A549 (cell line): Measurements from ENCODE around the gene LRP1. TPM values are rescaled to one million over a fixed set of nuclear protein-coding genes. Genes with fewer than 3 reads are reported as not detected.

Source experiments
- ATAC-seq, 2 experiments: fragments of 200-7000 bp in 1 of 2; fragments of >200 bp in 1 of 2; cut with Nextera tagmentation in 1 of 2; cut with Tn5 transposase in 1 of 2; 3 replicates each; pipeline versions ENCODE4 v1.8.0 to v1.9.1; 2018 to 2020; ENCODE audit warnings: mild to moderate bottlenecking in 1 of 2, moderate library complexity in 1 of 2
- CTCF ChIA-PET: fragments of 300-600 bp; sonication (Branson Sonifier 250); formaldehyde crosslinking; extraction: SDS; loops from one replicate; lab custom pipeline; 2021; ENCODE audit warnings: antibody characterized with exemption, inconsistent platforms; lab: Yijun Ruan, JAX
- POLR2A ChIA-PET: fragments of 350-600 bp; formaldehyde crosslinking; extraction: SDS; loops from one replicate; lab custom pipeline; 2021; ENCODE audit warnings: antibody characterized with exemption, inconsistent platforms; lab: Yijun Ruan, JAX
- DNase-seq, 2 experiments: peaks; one replicate each; pipeline versions ENCODE4 v3.0.0 to v3.0.0-alpha.2; 2011 to 2016; ENCODE audit warnings: low read depth in 1 of 2, low spot score in 1 of 2
- FAIRE-seq: peaks from 2 replicates; lab custom pipeline; 2011; peaks lifted over from hg19 to GRCh38; lab: Jason Lieb, UNC
- H3K27ac ChIP-seq, 2 experiments: fragments of >200 bp; sonication (Bioruptor Twin); formaldehyde crosslinking; 3 replicates each; pipeline ENCODE4 v1.5.1; 2016 to 2017
- H3K4me1 ChIP-seq: fragments of >200 bp; sonication (Bioruptor Twin); formaldehyde crosslinking; 3 replicates; pipeline ENCODE4 v1.6.1; 2016
- H3K4me2 ChIP-seq: fragments of >200 bp; sonication (Bioruptor Twin); formaldehyde crosslinking; 3 replicates; pipeline ENCODE4 v1.6.1; 2016
- H3K4me3 ChIP-seq: fragments of >200 bp; sonication (Bioruptor Twin); formaldehyde crosslinking; 3 replicates; pipeline ENCODE4 v1.5.1; 2016
- H3K9me3 ChIP-seq: fragments of >200 bp; sonication (Bioruptor Twin); formaldehyde crosslinking; 3 replicates; pipeline ENCODE4 v1.6.1; 2016
- BHLHE40 ChIP-seq: IDR thresholded peaks from 2 replicates; pipeline ENCODE4 v1.6.1; 2012; ENCODE audit warnings: low read depth, low read length, inconsistent platforms
- CEBPB ChIP-seq, 2 experiments: fragments of >200 bp in 1 of 2; sonication (Bioruptor Twin) in 1 of 2; formaldehyde crosslinking in 1 of 2; IDR thresholded peaks; 2 replicates each; pipeline ENCODE4 v1.6.1; 2012 to 2016
- CHD2 ChIP-seq: fragments of 150-350 bp; IDR thresholded peaks from 2 replicates; pipeline ENCODE4 v1.6.1; 2014; ENCODE audit warnings: low read length; ENCODE audit not compliant: partially characterized antibody
- EHMT2 ChIP-seq: fragments of 200-600 bp; sonication (generic); IDR thresholded peaks from 2 replicates; pipeline ENCODE4 v1.6.1; 2016; ENCODE audit warnings: antibody characterized with exemption, low read depth, mild to moderate bottlenecking, moderate library complexity
- ELK1 ChIP-seq: fragments of 150-350 bp; IDR thresholded peaks from 2 replicates; pipeline ENCODE4 v1.6.1; 2014; ENCODE audit warnings: low read depth, mild to moderate bottlenecking, low read length
- ESRRA ChIP-seq: fragments of 150-350 bp; IDR thresholded peaks from 2 replicates; pipeline ENCODE4 v1.6.1; 2014; ENCODE audit warnings: mild to moderate bottlenecking, low read length, borderline replicate concordance
- FOSB ChIP-seq: fragments of 250-450 bp; sonication (Bioruptor Pico); IDR thresholded peaks from 2 replicates; pipeline ENCODE4 v1.5.0; 2020; ENCODE audit warnings: mild to moderate bottlenecking, moderate library complexity
- GATA3 ChIP-seq: IDR thresholded peaks from 2 replicates; pipeline ENCODE4 v1.6.1; 2012; ENCODE audit warnings: borderline replicate concordance
- HEYL ChIP-seq: fragments of 250-450 bp; sonication (Bioruptor Pico); IDR thresholded peaks from 2 replicates; pipeline ENCODE4 v1.8.0; 2021; ENCODE audit warnings: mild to moderate bottlenecking, moderate library complexity
- HMGXB4 ChIP-seq: fragments of 250-450 bp; sonication (Bioruptor Pico); IDR thresholded peaks from 2 replicates; pipeline ENCODE4 v1.5.0; 2021; ENCODE audit warnings: mild to moderate bottlenecking, moderate library complexity, borderline replicate concordance
- HOXA7 ChIP-seq: fragments of 250-450 bp; sonication (Bioruptor Pico); IDR thresholded peaks from 2 replicates; pipeline ENCODE4 v1.5.0; 2020; ENCODE audit warnings: mild to moderate bottlenecking, moderate library complexity
- HOXB13 ChIP-seq: fragments of 250-450 bp; sonication (Bioruptor Pico); IDR thresholded peaks from 2 replicates; pipeline ENCODE4 v1.5.0; 2020; ENCODE audit warnings: low read depth, mild to moderate bottlenecking, moderate library complexity
- JUN ChIP-seq, 2 experiments: fragments of >200 bp; sonication (Bioruptor Twin); formaldehyde crosslinking; IDR thresholded peaks; 2 replicates in 1 of 2; 3 replicates in 1 of 2; pipeline ENCODE4 v1.6.1; 2016 to 2017
- JUNB ChIP-seq: fragments of >200 bp; sonication (Bioruptor Twin); formaldehyde crosslinking; IDR thresholded peaks from 2 replicates; pipeline ENCODE4 v1.6.1; 2016
- MAX ChIP-seq: IDR thresholded peaks from 2 replicates; pipeline ENCODE4 v1.6.1; 2012
- MYC ChIP-seq: IDR thresholded peaks from 2 replicates; pipeline ENCODE4 v1.6.1; 2012; ENCODE audit warnings: mild to moderate bottlenecking, inconsistent platforms, low read length, improper control_type of control experiment, borderline replicate concordance
- NFE2L2 ChIP-seq: fragments of 150-350 bp; conservative IDR thresholded peaks from 2 replicates; pipeline ENCODE4 v1.6.1; 2014; ENCODE audit warnings: low read length
- NR3C1 ChIP-seq: fragments of >200 bp; sonication (Bioruptor Twin); formaldehyde crosslinking; IDR thresholded peaks from 3 replicates; pipeline ENCODE4 v1.6.1; 2017
- PBX3 ChIP-seq: IDR thresholded peaks from 2 replicates; pipeline ENCODE4 v1.6.1; 2012
- POLR2A ChIP-seq: IDR thresholded peaks from 2 replicates; pipeline ENCODE4 v1.6.1; 2012; ENCODE audit warnings: mild to moderate bottlenecking, low read length
- SMC3 ChIP-seq: fragments of >200 bp; sonication (Bioruptor Twin); formaldehyde crosslinking; IDR thresholded peaks from 3 replicates; pipeline ENCODE4 v1.6.1; 2018; ENCODE audit warnings: inconsistent platforms
- TFCP2L1 ChIP-seq: fragments of 250-450 bp; sonication (Bioruptor Pico); IDR thresholded peaks from 2 replicates; pipeline ENCODE4 v1.5.0; 2021; ENCODE audit warnings: mild to moderate bottlenecking
- TP53 ChIP-seq: fragments of 250-450 bp; sonication (Bioruptor Pico); IDR thresholded peaks from 2 replicates; pipeline ENCODE4 v1.5.0; 2021; ENCODE audit warnings: mild to moderate bottlenecking, moderate library complexity
- ZC3H11A ChIP-seq: fragments of 450-650 bp; IDR thresholded peaks from 2 replicates; pipeline ENCODE4 v1.6.1; 2014; ENCODE audit warnings: antibody characterized with exemption, mild to moderate bottlenecking
- ZFP36 ChIP-seq: fragments of 450-650 bp; IDR thresholded peaks from 2 replicates; pipeline ENCODE4 v1.6.1; 2014; ENCODE audit warnings: borderline replicate concordance; ENCODE audit not compliant: partially characterized antibody
- ZNF302 ChIP-seq: fragments of 250-450 bp; sonication (Bioruptor Pico); IDR thresholded peaks from 2 replicates; pipeline ENCODE4 v1.9.0; 2021; ENCODE audit warnings: inconsistent platforms, mild to moderate bottlenecking, moderate library complexity
- WGBS: methylation state at CpG from one replicate; pipeline ENCODE4 v1.1.6; 2017; ENCODE audit errors: missing lambda C conversion rate; 5-methylcytosine and 5-hydroxymethylcytosine counted together
- polyA plus RNA-seq, 4 experiments: library from polyadenylated mRNA; depleted of rRNA in 3 of 4; stranded (reverse); fragments of >200 nt; fragmentation: RNase III in 1 of 4; extraction: RNeasy Plus Mini Kit Qiagen cat#74134 plus additional on column Dnase treatment in 1 of 4; gene quantifications; 2 replicates in 3 of 4; 3 replicates in 1 of 4; pipeline ENCODE4 v1.2.3, GENCODE V29; 2011 to 2017

The LRP1 gene
- polyA plus RNA-seq, 2 of the 4 experiments (the other 2 are of a cell fraction), result 5.6 to 9.4 TPM

- DNase-seq (no peak), ATAC-seq (no peak), FAIRE-seq (no peak)
- H3K4me3 ChIP-seq, result no peak overlapping the region
- WGBS, result 66% methylated on average over 18 of the region's 21 CpGs
- H3K4me2 ChIP-seq, result no peak overlapping the region
- ChIA-PET POLR2A (no interaction called here), CTCF (interaction anchor here (0.7 to 27.5 kb wide), 15 partner anchors 2 to 121 kb away, joined by 3 to 1152 read pairs (median 4); partner anchors contain the start of genes LRP1, SHMT2 and STAT6)
- TF ChIP-seq JUNB (no peak), FOSB (CRISPR knock-in tag) (no peak), HMGXB4 (CRISPR knock-in tag) (no peak), CEBPB (IDR thresholded peaks at IDR 0.05) (no peak), BHLHE40 (no peak), TFCP2L1 (CRISPR knock-in tag) (no peak), POLR2A (no peak), ZFP36 (no peak), PBX3 (no peak), TP53 (CRISPR knock-in tag) (no peak), ZC3H11A (no peak), GATA3 (no peak), ZNF302 (no peak), SMC3 (no peak), HEYL (no peak), MAX (no peak), NFE2L2 (no peak), JUN (IDR thresholded peaks at IDR 0.05) (no peak), MYC (no peak)
- H3K27ac ChIP-seq, result no peak overlapping the region
- no peaks in the 10 kb centered on the region for H3K4me1 ChIP-seq
- H3K9me3 ChIP-seq, result no peaks in the 10 kb centered on the region
These were observed 59.2 kb downstream of the LRP1 start for GRCh38 chr12:57187222-57188089.

GRCh38 chr12:57188090-57188425, 59.8 kb downstream of the LRP1 start:
- no peak overlapping the region for H3K4me2 ChIP-seq
- H3K9me3 ChIP-seq, result no peaks in the 10 kb centered on the region
- DNase-seq, result no peak
- no peak overlapping the region for H3K4me3 ChIP-seq
- FAIRE-seq, result no peak
- POLR2A ChIA-PET, result no interaction called here
- ATAC-seq, result no peak
- no peak for TF ChIP-seq ESRRA
- no peak for TF ChIP-seq EHMT2
- TF ChIP-seq CEBPB (IDR thresholded peaks at IDR 0.05), result no peak
- TF ChIP-seq, all 56 proteins: peak for 0
- no peak overlapping the region for H3K27ac ChIP-seq
- CTCF ChIA-PET, result interaction anchor here (0.7 to 27.5 kb wide), 13 partner anchors 9 to 127 kb away, joined by 3 to 1152 read pairs (median 4); partner anchors contain the start of genes LRP1, SHMT2 and STAT6
- H3K4me1 ChIP-seq, result no peaks in the 10 kb centered on the region
- WGBS, result 75% methylated on average over 8 of the region's 8 CpGs

GRCh38 chr12:57190037-57190436, 61.8 kb downstream of the LRP1 start:
- DNase-seq (no peak), ATAC-seq (no peak), FAIRE-seq (no peak)
- CTCF ChIA-PET, result interaction anchor here (1.0 to 27.5 kb wide), 11 partner anchors 14 to 183 kb away, joined by 3 to 1152 read pairs (median 3); partner anchors contain the start of genes LRP1, NXPH4 and STAT6
- Histone ChIP-seq H3K4me3 (no peak overlapping the region), H3K9me3 (no peaks in the 10 kb centered on the region), H3K4me2 (no peak overlapping the region), H3K27ac (no peak overlapping the region), H3K4me1 (no peaks in the 10 kb centered on the region)
- POLR2A ChIA-PET, result no interaction called here
- WGBS, result 87% methylated on average over 6 of the region's 6 CpGs
- no peak for TF ChIP-seq ZNF302
- TF ChIP-seq ELK1, result no peak
- no peak for TF ChIP-seq BHLHE40
- no peak for TF ChIP-seq PBX3
- no peak for TF ChIP-seq POLR2A
- TF ChIP-seq CHD2, result no peak
- TF ChIP-seq EHMT2, result no peak
- no peak for TF ChIP-seq HOXB13
- TF ChIP-seq NR3C1, result no peak
- TF ChIP-seq JUNB, result no peak
- TF ChIP-seq FOSB (CRISPR knock-in tag), result no peak
- TF ChIP-seq HMGXB4 (CRISPR knock-in tag), result no peak
- TF ChIP-seq HOXA7 (CRISPR knock-in tag), result no peak
- no peak for TF ChIP-seq HEYL
